ENCODE results near the gene NRAP. TPM values are rescaled to one million over a fixed set of nuclear protein-coding genes. Genes with fewer than 3 reads are reported as not detected.

Gene NRAP
- polyA plus RNA-seq, 3 donors = not detected

DNA sequence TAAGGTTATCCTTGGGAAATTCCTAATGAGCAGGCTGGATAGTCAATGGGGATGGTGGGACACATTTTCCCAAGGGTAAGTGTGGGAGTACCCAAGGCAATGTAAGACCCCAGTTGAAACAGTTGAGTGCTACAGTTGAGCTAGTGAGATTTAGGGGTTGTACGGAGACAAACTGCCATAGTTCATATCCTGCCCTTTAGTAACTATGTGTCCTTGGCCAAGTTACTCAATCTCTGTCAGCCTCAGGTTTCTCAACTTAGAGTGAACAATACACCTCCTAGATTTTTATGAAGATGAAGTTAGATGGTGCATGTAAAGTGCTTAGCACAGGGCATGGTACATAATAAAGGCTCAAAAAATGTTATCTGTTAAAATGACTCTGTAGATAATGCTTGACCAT lies 90.5 kb downstream of the NRAP start:
- peaks cover 2% of the 10 kb centered on the region for H3K4me1 Mint-ChIP-seq
- intact Hi-C loops (cut with micrococcal nuclease) = no loop called here
- no CpG with 5 or more reads among the region's 1 CpG for WGBS (ENCODE audit: insufficient coverage)
- H3K9me3 ChIP-seq (replicated peaks in 1 of 2; ENCODE audit: control insufficient read depth in 1 of 2, insufficient read depth in 1 of 2, low read length in 2 of 2) = no peaks in the 10 kb centered on the region
- peaks cover 0 to 7% (median 1%) of the 10 kb centered on the region in 7 donors for H3K9me3 Mint-ChIP-seq
- no peak overlapping the region for H3K4me3 ChIP-seq (replicated peaks in 1 of 3; ENCODE audit: low read depth in 2 of 3, low read length in 3 of 3)
- no peak overlapping the region for H2AFZ ChIP-seq (ENCODE audit: insufficient read depth, low read depth, low read length, poor library complexity, severe bottlenecking)
- no peaks in the 10 kb centered on the region for H3K4me1 ChIP-seq (ENCODE audit: control insufficient read depth in 1 of 2, insufficient read depth in 2 of 2, low read length in 2 of 2)
- no peaks in the 10 kb centered on the region for H3K79me2 ChIP-seq (ENCODE audit: insufficient read depth, low read length)
- DNase-seq = no peak
- H3K27ac ChIP-seq (ENCODE audit: low read depth in 1 of 2, low read length in 2 of 2) = no peak overlapping the region
- H3K4me3 Mint-ChIP-seq = no peak overlapping the region
- H3K36me3 Mint-ChIP-seq = no peaks in the 10 kb centered on the region
- no peak overlapping the region for H3K27ac Mint-ChIP-seq
- no peaks in the 10 kb centered on the region for H4K20me1 ChIP-seq (ENCODE audit: insufficient read depth, low read length)
- no peak overlapping the region for H3K9ac ChIP-seq (ENCODE audit: insufficient read depth, low read length, poor library complexity, severe bottlenecking)
- no peak overlapping the region for H3K4me2 ChIP-seq (replicated peaks; ENCODE audit: extremely low read depth, low read length, poor library complexity, severe bottlenecking)
- H3K36me3 ChIP-seq (replicated peaks in 1 of 2; ENCODE audit: control insufficient read depth in 1 of 2, insufficient read depth in 2 of 2, low read length in 2 of 2) = no peaks in the 10 kb centered on the region
- H3K27me3 Mint-ChIP-seq (ENCODE audit: low read depth in 3 of 3) = peaks cover 0 to 6% (median 6%) of the 10 kb centered on the region in 3 donors
- TF ChIP-seq, protein P1, sequence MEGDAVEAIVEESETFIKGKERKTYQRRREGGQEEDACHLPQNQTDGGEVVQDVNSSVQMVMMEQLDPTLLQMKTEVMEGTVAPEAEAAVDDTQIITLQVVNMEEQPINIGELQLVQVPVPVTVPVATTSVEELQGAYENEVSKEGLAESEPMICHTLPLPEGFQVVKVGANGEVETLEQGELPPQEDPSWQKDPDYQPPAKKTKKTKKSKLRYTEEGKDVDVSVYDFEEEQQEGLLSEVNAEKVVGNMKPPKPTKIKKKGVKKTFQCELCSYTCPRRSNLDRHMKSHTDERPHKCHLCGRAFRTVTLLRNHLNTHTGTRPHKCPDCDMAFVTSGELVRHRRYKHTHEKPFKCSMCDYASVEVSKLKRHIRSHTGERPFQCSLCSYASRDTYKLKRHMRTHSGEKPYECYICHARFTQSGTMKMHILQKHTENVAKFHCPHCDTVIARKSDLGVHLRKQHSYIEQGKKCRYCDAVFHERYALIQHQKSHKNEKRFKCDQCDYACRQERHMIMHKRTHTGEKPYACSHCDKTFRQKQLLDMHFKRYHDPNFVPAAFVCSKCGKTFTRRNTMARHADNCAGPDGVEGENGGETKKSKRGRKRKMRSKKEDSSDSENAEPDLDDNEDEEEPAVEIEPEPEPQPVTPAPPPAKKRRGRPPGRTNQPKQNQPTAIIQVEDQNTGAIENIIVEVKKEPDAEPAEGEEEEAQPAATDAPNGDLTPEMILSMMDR (IDR thresholded peaks at IDR 0.05) = no peak
- no peaks in the 10 kb centered on the region for H3K27me3 ChIP-seq (ENCODE audit: control insufficient read depth in 2 of 2, insufficient read depth in 2 of 2, low read length in 2 of 2)

DNA sequence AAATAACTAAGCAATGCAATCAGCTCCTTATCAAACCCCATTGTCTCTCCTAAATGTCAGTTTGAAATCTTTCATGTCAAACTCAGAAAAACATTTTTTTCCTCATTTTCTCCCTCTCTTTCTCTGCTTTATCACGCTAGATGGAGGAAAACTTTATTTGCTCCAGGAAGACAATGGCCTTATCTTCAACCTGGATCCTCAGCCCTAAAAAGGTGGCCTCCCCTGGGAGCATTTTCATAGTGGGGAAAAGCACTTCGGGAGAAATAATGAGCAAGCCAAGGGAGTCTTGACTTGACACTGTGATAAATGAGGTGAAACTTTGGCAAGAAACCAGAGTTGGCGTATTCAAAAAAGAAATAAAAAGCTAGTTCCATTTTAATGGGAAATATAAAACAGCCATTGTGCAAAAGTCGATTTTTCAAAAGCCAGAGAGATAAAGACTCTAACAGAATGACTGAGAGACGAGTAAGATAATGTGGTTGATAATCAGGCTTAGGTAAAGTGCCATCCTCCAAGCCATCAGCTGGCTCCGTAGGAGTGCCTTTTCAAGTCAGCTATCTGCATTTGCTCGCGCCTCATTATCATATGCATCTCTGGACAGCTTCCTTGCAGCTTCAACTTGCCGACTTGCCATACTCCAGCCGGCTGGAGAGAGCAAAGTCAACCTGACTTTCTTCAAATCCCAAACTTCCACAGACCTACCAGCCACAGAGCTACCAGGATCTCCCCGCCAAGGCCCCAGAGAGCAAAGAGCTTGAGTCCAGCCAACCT lies 91.1 kb downstream of the NRAP start:
- no peaks in the 10 kb centered on the region for H4K20me1 ChIP-seq (ENCODE audit: insufficient read depth, low read length)
- no peak overlapping the region for H3K27ac Mint-ChIP-seq
- no peak overlapping the region for H3K9ac ChIP-seq (ENCODE audit: insufficient read depth, low read length, poor library complexity, severe bottlenecking)
- no peak overlapping the region for H3K4me2 ChIP-seq (replicated peaks; ENCODE audit: extremely low read depth, low read length, poor library complexity, severe bottlenecking)
- DNase-seq = no peak
- H3K36me3 ChIP-seq (replicated peaks in 1 of 2; ENCODE audit: control insufficient read depth in 1 of 2, insufficient read depth in 2 of 2, low read length in 2 of 2) = no peaks in the 10 kb centered on the region
- H3K9me3 Mint-ChIP-seq = peaks cover 0 to 7% (median 1%) of the 10 kb centered on the region in 7 donors
- peaks cover 0 to 6% (median 4%) of the 10 kb centered on the region in 3 donors for H3K27me3 Mint-ChIP-seq (ENCODE audit: low read depth in 3 of 3)
- 54% methylated on average over 6 of the region's 11 CpGs for WGBS (ENCODE audit: insufficient coverage)
- H3K4me3 Mint-ChIP-seq = no peak overlapping the region
- no peaks in the 10 kb centered on the region for H3K36me3 Mint-ChIP-seq
- peaks cover 2% of the 10 kb centered on the region for H3K4me1 Mint-ChIP-seq
- H3K4me1 ChIP-seq (ENCODE audit: control insufficient read depth in 1 of 2, insufficient read depth in 2 of 2, low read length in 2 of 2) = no peaks in the 10 kb centered on the region
- no peaks in the 10 kb centered on the region for H3K9me3 ChIP-seq (replicated peaks in 1 of 2; ENCODE audit: control insufficient read depth in 1 of 2, insufficient read depth in 1 of 2, low read length in 2 of 2)
- no peaks in the 10 kb centered on the region for H3K27me3 ChIP-seq (ENCODE audit: control insufficient read depth in 2 of 2, insufficient read depth in 2 of 2, low read length in 2 of 2)
- no peaks in the 10 kb centered on the region for H3K79me2 ChIP-seq (ENCODE audit: insufficient read depth, low read length)
- H2AFZ ChIP-seq (ENCODE audit: insufficient read depth, low read depth, low read length, poor library complexity, severe bottlenecking) = no peak overlapping the region
- TF ChIP-seq, protein P1 (IDR thresholded peaks at IDR 0.05) = no peak
- no peak overlapping the region for H3K27ac ChIP-seq (ENCODE audit: low read depth in 1 of 2, low read length in 2 of 2)
- H3K4me3 ChIP-seq (replicated peaks in 1 of 3; ENCODE audit: low read depth in 2 of 3, low read length in 3 of 3) = no peak overlapping the region
- intact Hi-C loops (cut with micrococcal nuclease) = no loop called here
